MM.1S (cell line): ENCODE measurements around the gene HS3ST4.

Experiments
- DNase-seq: peaks from one replicate; pipeline ENCODE4 v3.0.0-alpha.2; 2015
- H2AFZ ChIP-seq: fragments of 300-600 bp; sonication (generic); 2 replicates; pipeline ENCODE4 v1.6.0; 2016; ENCODE audit warnings: antibody characterized with exemption, low read length
- H3F3A ChIP-seq: fragments of 300-600 bp; sonication (generic); 2 replicates; pipeline ENCODE4 v1.6.1; 2016; ENCODE audit warnings: mild to moderate bottlenecking, antibody characterized with exemption, low read length, moderate library complexity, mixed read lengths; ENCODE audit not compliant: insufficient read depth
- H3K27ac ChIP-seq: fragments of 300-600 bp; sonication (generic); 2 replicates; pipeline ENCODE4 v1.5.1; 2016; ENCODE audit warnings: mild to moderate bottlenecking, low read length
- H3K27me3 ChIP-seq: fragments of 300-600 bp; sonication (generic); replicated peaks from 2 replicates; pipeline ENCODE4 v1.6.0; 2016; ENCODE audit warnings: low read length; ENCODE audit not compliant: insufficient read depth
- H3K36me3 ChIP-seq: fragments of 300-600 bp; sonication (generic); replicated peaks from 2 replicates; pipeline ENCODE4 v1.6.1; 2016; ENCODE audit warnings: mild to moderate bottlenecking, low read length, mixed read lengths; ENCODE audit not compliant: insufficient read depth
- H3K4me1 ChIP-seq: fragments of 300-600 bp; sonication (generic); 2 replicates; pipeline ENCODE4 v1.6.1; 2016; ENCODE audit warnings: low read length, mixed read lengths
- H3K4me2 ChIP-seq: fragments of 300-600 bp; sonication (generic); 2 replicates; pipeline ENCODE4 v1.6.0; 2016; ENCODE audit warnings: low read depth, low read length
- H3K4me3 ChIP-seq: fragments of 300-600 bp; sonication (generic); 2 replicates; pipeline ENCODE4 v1.5.1; 2016; ENCODE audit warnings: low read length, mixed read lengths
- H3K79me2 ChIP-seq: fragments of 300-600 bp; sonication (generic); 2 replicates; pipeline ENCODE4 v1.6.1; 2016; ENCODE audit warnings: mixed run types, low read length, mixed read lengths
- H3K9ac ChIP-seq: fragments of 300-600 bp; sonication (generic); 2 replicates; pipeline ENCODE4 v1.6.1; 2016; ENCODE audit warnings: low read length, mixed read lengths
- H3K9me2 ChIP-seq: fragments of 300-600 bp; sonication (generic); replicated peaks from 2 replicates; pipeline ENCODE4 v1.6.1; 2016; ENCODE audit warnings: mild to moderate bottlenecking, low read length, mixed read lengths; ENCODE audit not compliant: insufficient read depth
- H3K9me3 ChIP-seq: fragments of 300-600 bp; sonication (generic); replicated peaks from 2 replicates; pipeline ENCODE4 v1.6.1; 2016; ENCODE audit warnings: mild to moderate bottlenecking, low read length, mixed read lengths; ENCODE audit not compliant: insufficient read depth
- H4K20me1 ChIP-seq: fragments of 300-600 bp; sonication (generic); 2 replicates; pipeline ENCODE4 v1.6.1; 2016; ENCODE audit warnings: mild to moderate bottlenecking, low read length, moderate library complexity, mixed read lengths; ENCODE audit not compliant: insufficient read depth
- CTCF ChIP-seq: fragments of 300-600 bp; sonication (generic); IDR thresholded peaks from 2 replicates; pipeline ENCODE4 v1.5.1; 2016; ENCODE audit warnings: antibody characterized with exemption, low read length, mixed read lengths
- EZH2 ChIP-seq: fragments of 300-600 bp; sonication (generic); optimal IDR thresholded peaks from 2 replicates; pipeline ENCODE3; 2017; ENCODE audit warnings: low read depth, mild to moderate bottlenecking, antibody characterized with exemption, low read length, mixed read lengths
- EZH2phosphoT487 ChIP-seq: fragments of 300-600 bp; sonication (generic); IDR thresholded peaks from 2 replicates; pipeline ENCODE4 v1.6.1; 2018; ENCODE audit warnings: antibody characterized with exemption, low read length

Gene HS3ST4

GRCh38 chr16:25841761-25842160 lies 150.0 kb downstream of the HS3ST4 start:
- no peaks in the 10 kb centered on the region for H3K36me3 ChIP-seq
- DNase-seq: no peak

GRCh38 chr16:25845901-25846300 lies 154.1 kb downstream of the HS3ST4 start:
- Histone ChIP-seq H3F3A (no peaks in the 10 kb centered on the region), H3K36me3 (no peaks in the 10 kb centered on the region), H4K20me1 (no peaks in the 10 kb centered on the region), H3K27ac (no peak overlapping the region), H3K4me2 (no peak overlapping the region), H3K9me3 (no peaks in the 10 kb centered on the region), H3K4me1 (no peaks in the 10 kb centered on the region), H3K9me2 (no peaks in the 10 kb centered on the region), H3K27me3 (no peaks in the 10 kb centered on the region), H2AFZ (no peak overlapping the region), H3K79me2 (no peaks in the 10 kb centered on the region), H3K4me3 (no peak overlapping the region), H3K9ac (no peak overlapping the region)
- TF ChIP-seq EZH2phosphoT487 (no peak), CTCF (no peak), EZH2 (no peak)
- DNase-seq: no peak

More at GRCh38 chr16:25841761-25842160, 150.0 kb downstream of the HS3ST4 start:
- Histone ChIP-seq H3K9ac (no peak overlapping the region), H3K27ac (no peak overlapping the region), H3K4me2 (no peak overlapping the region), H2AFZ (no peak overlapping the region), H3F3A (no peaks in the 10 kb centered on the region), H3K79me2 (no peaks in the 10 kb centered on the region), H3K4me3 (no peak overlapping the region), H3K4me1 (peaks cover 5% of the 10 kb centered on the region), H3K9me3 (no peaks in the 10 kb centered on the region), H3K9me2 (no peaks in the 10 kb centered on the region), H3K27me3 (no peaks in the 10 kb centered on the region), H4K20me1 (no peaks in the 10 kb centered on the region)
- TF ChIP-seq EZH2phosphoT487 (no peak), CTCF (no peak), EZH2 (no peak)

GRCh38 chr16:25854141-25854540 lies 162.4 kb downstream of the HS3ST4 start:
- no peak for DNase-seq
- Histone ChIP-seq H3K4me2 (no peak overlapping the region), H3K4me3 (no peak overlapping the region), H3K27me3 (no peaks in the 10 kb centered on the region), H3K36me3 (no peaks in the 10 kb centered on the region), H3K9me3 (no peaks in the 10 kb centered on the region), H3K9ac (no peak overlapping the region), H3F3A (no peaks in the 10 kb centered on the region), H4K20me1 (no peaks in the 10 kb centered on the region), H2AFZ (no peak overlapping the region), H3K9me2 (no peaks in the 10 kb centered on the region), H3K4me1 (no peaks in the 10 kb centered on the region), H3K79me2 (no peaks in the 10 kb centered on the region), H3K27ac (no peak overlapping the region)
- TF ChIP-seq EZH2: no peak
- TF ChIP-seq CTCF: no peak
